Activated T-cell treated with anti-CD3 and anti-CD28 coated beads, Interleukin-2, amount 50 U/mL, for 48 hours (primary cell): ENCODE results near the gene TRPC5OS.

ENCODE experiments used
- DNase-seq, 2 experiments: peaks; one replicate each; pipeline ENCODE4 v3.0.0-alpha.2; 2020

The TRPC5OS gene

DNA sequence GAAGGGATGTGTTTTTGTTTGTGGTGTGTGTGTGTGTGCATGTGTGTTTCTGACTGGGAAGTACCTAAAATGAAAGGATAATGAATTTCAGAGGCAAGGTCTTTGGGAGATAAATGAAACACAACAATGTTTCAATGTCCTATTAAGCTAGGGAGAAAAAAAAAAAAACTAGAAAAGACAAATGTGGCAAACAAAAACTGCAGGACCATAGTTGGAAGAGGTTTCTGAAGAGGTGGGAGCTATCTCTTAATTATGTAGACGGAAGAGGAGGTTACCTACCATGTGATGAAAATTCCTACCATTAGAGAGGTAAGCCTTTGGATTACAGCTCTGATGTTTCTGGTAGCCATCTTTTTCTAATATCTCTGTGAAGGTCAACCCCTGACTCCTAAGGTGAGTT lies at the start of gene TRPC5OS:
TSS of gene TRPC5OS (plus strand) at position 301 of the 400 bp plus-strand sequence. CDS start 25,669 bp downstream, outside the sequence.
- DNase-seq = no peak

DNA sequence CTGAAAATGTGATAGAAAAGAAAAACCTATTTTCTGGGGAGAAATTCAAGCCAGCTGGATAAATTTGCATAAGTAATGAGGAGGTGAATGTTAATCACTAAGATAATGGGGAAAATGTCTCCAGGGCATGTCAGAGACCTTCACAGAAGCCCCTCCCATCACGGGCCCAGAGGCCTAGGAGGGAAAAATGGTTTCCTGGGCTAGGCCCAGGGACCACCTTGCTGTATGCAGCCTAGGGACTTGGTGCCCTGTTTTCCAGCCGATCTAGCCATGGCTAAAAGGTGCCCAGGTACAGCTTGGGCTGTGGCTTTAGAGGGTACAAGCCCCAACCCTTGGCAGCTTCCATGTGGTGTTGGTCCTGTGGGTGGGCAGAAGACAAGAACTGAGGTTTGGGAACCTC lies 46.6 kb upstream of the TRPC5OS start:
- no peak for DNase-seq

DNA sequence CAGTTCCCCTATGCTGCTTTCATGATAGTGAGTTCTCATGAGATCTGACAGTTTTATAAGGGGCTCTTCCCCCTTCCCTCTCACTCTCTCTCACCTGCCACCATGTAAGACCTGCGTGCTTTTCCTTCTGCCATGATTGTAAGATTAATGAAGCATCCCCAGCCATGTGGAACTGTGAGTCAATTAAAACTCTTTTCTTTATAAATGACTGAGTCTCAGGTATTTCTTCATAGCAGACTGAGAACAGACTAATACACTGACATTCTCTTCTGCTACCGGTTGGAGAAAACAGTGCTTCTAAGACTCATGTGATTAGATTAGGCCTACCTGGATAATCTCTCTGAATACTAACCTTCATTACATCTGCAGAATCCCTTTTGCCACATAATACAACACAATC lies 45.4 kb upstream of the TRPC5OS start:
- DNase-seq = no peak

DNA sequence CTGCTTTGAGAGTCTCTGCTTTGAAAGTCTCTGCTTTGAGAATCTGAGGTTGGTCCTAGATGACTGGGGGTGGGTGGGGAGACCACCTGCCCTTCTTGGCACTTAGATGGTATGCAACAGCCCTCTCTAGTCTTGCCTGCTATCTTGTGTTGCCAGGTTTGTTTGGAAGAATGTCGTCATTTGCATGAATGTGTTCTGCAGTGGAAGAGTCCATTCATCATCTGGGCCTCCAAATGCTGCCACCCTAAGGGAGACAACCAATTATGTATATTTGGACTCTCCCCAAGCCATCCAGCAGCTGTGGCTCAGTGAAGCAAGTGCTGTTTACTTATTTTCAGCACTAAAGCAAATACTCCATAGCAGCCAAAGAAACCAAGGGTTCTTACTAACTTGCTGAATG lies 44.6 kb upstream of the TRPC5OS start:
- no peak for DNase-seq

DNA sequence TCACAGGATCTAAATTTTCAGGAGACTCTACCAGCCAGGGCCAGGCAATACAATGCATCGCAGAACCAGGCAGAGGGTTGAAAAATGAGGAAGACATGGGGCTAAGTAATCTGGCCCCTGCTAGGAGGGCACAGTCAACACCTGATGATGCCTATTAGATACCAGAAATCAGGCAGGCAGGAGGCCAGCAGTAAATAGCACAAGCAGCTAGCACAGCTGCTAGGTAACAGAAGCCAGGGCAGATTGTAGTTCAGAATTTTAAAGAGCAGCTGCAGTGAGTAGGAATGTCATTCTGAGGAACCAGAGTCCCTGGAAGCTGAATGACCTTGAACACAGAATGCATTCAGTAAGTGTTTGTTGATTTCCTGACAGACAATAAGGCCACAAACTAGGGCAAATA lies 38.8 kb upstream of the TRPC5OS start:
- no peak for DNase-seq

DNA sequence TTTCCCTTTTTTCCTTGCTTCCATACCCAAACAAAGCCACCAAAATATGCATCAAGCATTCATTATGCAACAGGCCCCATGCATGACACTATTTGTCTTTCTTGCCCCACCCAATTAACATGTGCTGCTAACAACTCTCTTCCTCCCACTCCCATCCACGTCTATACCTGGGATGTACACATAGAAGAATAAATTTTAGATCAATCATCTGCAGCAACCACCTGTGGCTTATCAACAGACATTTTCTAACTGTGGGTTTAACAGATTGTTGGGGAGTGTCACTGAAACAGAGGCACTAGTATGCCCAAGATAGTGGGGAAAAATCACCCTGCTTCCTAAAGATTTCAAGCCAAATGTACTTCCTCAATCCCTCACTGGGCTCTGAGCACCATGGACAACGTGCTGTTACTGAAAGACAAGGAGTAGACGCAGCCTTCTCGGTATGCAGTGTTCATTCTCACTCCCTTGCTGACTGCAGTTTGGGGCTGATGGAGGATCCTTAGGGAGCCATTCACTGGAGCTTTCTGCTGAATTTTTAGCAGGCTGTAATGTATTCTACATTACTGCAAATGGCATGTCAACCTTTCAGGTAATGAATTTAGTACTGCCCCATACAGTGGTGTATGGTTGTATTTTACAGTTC lies 28.4 kb upstream of the TRPC5OS start:
- no peak for DNase-seq

DNA sequence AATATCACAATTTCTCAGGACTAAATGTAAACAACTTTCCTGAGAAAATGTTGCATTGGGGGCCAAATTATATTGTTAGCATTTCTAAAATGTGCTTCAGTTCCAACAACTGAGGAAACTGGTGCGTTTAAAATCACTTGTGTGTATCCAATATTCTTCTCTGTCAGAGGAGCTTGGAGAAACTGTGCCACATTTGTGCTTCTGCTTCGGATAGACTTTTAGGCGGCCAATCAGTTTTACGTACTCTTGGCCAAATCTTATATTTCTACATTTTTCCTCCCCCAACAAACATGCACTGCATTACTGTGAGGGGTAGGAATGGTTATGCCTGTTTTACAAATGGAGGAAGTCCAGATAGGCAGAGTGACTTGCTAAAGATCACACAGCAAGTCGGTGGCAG lies 27.4 kb upstream of the TRPC5OS start:
- no peak for DNase-seq

DNA sequence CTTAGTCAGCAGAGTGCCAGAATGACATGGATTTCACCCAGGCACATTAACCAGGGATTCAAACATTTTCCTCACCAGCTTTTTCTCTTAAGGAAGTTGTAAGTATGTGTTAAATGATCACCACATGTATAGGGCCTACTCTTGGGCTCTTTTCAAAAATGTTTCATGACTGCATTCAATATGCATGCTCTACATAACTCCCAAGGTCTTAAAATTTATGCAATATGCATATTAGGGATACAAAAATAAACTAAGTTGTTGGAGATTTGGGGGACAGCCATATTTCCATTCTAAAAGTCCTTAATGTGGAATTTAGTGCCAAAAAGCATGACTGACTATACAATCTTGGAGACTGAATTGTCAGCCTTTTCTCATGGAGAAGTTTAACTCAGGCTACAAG lies 25.0 kb upstream of the TRPC5OS start:
- DNase-seq = no peak

DNA sequence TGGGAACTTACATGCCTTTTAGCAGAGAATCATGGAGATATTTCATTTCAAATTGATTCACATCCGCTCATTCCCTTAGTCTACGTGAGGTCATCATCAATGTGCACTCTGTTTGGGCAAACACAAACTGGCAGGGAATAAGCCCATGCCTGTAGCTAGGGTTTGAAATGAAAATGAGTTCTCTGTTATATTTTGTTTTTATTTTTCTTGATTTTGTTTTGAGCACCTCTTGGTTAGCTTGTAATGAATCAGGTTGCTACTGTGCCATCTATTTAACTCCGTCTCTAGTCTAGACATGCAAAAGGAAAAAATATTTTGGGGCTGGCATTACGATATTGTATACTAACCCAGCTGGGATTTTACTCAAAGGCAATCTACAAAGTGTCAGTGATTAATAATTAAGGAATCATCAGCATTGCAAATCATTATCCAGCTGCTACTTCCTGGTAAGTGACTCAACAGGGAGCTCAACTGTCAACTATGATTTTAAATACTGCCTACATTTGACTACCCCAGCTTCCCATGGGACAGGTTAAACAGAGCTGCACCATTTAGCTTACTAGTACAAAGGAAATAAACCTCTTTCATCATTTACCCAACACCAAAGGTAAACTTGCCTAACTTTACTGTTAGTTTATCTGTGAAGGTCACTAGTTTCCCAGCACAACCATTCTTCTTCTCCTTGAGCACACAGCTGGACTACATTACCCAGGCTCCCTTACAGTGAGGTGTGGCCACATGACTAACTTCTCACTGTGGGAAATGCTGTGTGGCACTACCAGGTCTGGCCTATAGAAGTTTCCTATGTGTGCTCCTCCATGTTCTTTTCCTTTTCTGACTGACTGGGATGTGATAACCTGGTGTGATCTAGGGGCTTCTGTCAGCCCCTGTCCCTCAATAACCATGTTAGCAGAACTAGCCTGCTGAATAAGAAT lies 21.2 kb upstream of the TRPC5OS start:
- no peak for DNase-seq

DNA sequence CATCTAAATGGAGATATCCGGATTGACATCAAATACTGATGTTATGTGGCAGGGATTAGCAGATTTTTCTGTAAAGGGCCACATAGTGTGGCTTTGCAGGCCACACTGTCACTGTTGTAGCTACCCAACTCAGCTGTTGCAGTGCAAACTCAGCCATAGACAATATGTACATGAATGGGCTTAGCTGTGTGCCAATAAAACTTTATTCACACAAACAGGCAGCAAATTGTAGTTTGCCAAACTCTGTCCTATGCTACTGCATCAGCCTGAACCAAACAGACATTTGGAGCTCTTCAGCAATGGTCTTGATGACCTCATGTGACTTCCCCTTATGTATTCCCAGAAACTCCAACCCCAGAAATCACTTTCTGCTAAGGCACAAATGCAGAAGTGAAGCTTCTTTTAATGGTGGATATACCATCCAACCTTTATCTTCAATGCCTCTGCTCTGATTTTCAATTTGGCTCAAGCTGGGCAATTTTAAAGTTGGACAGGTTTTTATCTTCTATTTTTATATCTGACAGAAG lies 18.4 kb upstream of the TRPC5OS start:
- no peak for DNase-seq

DNA sequence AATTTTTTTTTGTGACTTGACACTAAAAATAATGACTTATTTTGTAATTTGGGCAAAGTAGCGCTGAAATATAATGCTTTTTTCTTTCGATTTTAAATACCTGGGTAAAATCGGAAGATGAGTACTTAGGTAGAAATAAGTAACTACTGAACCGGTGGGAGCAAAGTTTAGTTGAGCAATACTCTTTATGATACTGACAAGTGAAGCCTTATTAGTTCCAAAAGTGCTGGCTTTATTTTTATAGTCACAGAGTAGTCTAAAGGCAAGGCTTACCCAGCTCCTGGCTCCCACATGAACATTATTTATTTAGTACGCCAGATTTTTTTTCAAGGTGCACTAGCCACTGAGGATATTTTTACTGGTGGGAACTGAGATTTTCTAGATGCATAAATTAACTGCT lies 14.4 kb upstream of the TRPC5OS start:
- no peak for DNase-seq

DNA sequence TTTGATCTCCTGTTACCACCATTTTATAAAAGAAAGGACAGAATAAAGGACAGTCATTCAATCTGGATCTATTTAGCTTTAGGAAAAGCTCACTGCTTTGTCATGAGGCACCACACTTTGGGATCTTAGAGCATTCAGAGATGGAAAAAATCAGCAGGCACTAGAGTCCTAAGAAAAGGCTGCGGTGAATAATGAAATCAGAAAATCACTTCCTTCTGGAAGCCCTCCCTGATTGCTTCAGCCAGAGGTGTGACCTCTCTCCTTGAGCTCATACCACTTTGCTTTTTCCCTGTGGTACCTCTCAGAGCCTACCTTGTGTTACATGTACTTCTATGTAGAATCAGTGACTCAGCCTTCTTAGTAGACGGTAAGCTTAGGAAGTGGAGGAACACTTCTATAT lies 8.7 kb upstream of the TRPC5OS start:
- DNase-seq = no peak

DNA sequence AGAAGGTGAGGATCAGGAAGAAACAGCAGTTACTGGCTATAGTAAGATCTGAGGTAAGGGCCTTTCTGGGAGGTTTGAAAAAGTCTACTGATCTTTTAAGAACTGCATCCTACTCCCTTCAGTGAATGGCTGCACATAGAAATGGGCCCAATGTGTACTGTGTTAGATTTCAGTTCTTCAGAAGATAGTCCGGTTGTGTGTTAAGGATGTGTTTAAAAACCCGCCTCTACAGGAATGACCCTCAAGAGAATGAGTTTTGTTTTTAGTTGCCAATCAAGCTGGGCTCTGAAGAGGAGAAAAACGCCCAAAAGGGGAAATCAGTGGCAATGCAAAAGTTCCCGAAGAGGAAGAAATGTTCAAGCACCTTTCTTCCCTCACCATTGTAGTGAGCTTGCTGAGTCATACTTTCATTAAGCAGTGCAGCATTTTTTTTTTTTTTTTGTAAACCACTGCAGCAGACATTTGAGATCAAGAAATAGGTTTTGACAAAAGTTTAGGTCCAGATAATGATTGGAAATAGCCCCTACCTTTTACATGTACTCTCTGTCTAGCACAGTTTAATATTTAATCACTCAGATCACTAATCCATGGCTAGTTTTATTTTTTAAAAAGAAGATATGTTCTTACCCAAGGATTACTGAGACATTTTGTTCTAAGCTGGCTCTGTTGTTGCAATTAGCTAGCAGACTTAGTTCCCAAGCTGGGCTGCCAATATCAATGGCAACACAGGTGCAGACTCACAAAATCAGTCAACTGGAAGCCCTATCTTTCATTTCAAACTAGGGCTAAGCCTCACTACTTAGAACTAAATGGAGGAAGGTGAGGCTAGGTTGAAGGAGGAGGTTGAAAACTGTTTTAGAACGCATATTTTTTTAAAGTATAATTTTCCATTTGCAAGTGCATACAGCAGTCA lies 7.0 kb upstream of the TRPC5OS start:
- no peak for DNase-seq

DNA sequence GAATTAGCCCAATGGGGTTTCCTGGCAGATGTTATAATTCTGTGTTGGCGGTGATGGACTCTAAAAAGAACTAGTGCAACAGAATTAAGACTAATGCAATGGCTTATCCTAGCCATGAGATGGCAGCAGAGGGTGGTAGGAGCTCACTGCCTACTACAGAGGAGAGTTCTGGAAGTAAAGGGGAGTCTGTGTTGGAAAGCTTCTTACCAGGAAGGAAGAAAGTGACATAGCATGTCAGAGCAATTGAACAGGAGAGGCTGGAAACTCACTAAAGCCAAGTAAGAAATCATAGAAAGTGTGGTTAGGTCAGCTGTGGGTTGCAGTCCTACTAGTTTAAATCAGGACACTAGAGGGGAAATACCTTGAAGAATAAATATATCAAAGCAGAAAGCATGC lies 6.3 kb upstream of the TRPC5OS start:
- peak in 1 of 2 experiments; percentile 19 for DNase-seq

DNA sequence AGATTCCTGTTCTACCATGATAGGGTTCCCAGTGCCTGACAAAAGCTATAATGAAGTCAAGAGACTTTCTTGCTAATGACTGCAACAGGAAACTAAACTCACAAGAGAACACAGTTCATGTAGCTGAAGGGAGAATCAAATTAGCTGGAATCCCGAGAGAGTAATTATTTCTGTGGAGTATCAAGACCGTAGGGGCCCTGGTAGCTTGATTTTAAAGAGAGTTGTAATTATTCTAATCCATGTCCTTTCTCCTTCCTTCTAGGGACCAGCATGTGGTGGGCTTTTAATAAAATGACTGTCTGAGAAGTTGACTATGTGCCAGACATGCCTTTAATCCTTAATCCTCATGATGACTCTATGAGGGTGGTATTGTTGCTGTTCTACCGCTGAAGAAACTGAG lies 1.7 kb upstream of the TRPC5OS start:
- DNase-seq = no peak

DNA sequence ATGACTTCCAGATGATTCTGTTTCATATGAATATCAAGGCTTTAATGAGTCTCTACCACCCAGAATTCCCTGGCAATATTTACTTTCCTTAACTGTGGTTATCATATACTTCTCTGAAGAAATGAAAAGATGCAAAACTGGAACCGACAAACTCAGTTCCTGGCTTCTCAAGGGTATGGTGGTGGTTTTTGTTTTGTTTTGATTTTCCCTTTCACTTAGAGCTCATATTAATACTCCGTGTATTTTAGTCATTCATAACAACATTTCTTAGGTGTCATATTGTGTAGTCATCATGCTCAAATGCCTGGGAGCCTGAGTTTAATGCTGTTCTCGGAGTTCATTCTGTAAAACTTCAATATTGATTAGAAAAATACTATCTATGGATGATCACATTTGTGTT lies 665 bp downstream of the TRPC5OS start:
- DNase-seq = no peak

DNA sequence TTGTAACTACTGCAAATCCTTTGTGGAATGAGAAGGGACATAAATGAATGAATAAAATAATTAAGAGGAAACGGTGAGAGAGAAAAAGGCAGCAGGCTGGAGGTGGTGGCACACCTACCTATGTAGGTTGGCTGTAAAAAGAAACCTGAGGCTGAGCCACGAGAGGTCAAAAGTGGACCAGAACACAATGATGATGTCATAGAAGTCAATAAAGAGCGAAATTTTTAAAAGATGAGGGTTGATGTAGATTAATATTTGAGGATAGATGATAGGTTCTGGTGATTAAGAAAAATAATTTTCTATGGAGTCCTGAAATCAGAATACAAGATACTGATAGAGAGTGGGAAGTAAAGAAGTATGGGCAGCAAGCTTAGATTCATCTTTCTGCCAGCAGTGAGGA lies 1.7 kb downstream of the TRPC5OS start:
- no peak for DNase-seq

DNA sequence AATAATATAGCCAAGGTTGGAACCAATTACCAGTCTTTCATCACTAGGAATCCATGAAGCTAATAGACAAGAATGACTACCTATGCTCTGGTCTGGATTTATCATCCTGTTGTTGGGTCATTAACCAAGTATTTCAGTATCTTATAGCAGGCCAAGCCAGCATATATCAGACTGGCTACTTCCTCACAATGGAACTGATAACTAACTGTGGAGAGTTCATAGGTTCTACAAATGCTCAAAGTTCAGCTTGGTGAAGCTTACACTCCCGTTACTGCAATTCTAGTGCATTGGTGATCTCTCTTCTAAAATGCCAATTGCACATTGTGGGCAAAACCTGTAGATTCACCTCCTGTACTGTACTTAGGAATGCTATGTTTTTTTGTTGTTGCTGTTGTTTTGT lies 4.8 kb downstream of the TRPC5OS start:
- no peak for DNase-seq

DNA sequence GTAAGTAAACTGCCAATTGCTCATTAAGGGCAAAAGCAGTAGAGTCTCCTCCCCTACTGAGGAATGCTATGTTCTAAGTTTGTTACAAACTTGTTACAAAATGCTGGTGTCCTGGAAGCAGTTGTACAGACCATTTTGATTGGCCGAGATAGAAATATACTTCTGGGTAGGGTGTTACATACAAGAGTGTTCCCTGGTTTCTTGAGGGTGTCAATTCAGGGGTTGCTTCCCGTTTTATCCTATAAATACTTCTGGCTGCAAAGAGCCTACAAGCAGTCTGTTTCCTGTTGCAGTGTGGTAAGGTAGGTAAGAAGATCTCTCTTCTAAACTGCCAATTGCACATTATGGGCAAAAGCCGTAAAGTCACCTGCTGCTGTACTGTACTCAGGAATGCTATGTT lies 5.7 kb downstream of the TRPC5OS start:
- no peak for DNase-seq

DNA sequence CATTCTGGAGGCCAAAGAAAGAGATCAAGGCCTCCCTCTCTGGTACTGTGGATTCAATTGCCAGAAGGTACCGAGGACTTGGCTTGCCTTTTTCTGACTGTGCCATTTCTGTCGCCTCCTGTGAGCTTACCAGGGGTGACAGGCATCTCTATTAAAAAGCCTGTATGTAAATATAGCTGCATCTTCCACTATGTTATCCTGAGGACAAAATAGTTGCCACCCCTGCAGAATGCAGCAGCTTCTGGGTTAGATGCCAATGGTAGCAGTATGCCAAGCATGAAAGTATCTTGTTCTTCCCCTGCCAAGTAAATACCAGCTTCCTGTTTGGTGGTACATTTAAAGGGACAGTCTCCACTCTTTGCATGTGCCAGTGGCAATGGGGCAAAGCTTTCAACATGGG lies 10.7 kb downstream of the TRPC5OS start:
- no peak for DNase-seq

DNA sequence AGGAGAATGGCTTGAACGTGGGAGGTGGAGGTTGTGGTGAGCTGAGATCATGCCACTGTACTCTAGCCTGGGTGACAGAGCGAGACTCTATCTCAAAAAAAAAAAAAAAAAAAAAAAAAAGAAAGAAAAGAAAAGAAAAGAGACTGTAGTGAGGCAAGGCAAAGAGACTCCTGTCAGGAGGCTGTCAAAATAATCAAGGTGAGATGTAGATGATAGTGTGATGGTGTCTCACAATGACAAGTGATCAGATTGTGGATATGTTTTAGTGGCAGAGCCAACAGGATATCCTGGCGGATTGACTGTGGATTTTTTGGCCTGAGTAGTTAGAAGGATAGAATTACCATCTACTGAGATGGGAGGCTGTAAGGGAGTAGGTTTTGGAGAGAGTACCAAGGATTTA lies 12.6 kb downstream of the TRPC5OS start:
- no peak for DNase-seq

DNA sequence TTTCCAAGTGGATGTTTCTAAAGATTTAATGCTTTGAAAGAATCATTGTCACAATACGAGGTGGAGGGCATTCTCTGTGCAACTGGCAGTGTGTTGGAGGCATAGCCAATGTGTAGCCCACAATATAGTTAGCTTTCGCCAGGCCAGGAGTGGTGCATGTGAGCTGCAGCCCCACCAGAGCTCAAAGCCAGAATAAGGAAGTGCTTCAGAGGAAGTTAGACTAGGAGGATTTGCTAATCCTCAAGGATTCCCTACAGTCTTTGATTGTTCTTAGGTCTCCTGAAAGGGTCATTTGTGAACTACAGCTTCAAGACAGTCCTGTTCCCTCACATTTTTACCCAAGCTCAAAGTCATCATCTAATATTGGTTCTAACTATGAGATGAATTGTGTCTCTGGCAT lies 16.4 kb downstream of the TRPC5OS start:
- no peak for DNase-seq

DNA sequence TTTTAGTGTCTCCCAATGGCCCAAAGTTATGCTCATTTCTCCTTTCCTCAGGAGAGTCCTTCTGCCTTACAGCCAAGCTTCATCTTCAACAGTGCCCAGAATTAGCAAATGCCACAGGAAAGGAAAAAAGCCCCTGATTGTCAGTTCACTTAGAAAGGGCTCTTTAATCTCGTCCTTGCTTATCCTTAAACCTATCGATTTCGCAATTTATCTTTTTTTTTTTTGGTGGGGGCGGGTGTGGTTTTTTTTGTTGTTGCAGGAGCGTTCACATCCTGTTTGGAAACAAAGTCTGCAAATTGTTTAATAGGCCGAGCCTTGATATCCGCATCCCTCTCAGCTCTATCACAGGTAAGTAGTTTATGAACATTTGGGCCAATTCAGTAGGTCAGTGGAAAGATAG lies 20.2 kb downstream of the TRPC5OS start:
- no peak for DNase-seq
